K562 (cell line): Measurements from ENCODE around the gene CDCA7L. TPM values are rescaled to one million over a fixed set of nuclear protein-coding genes. Genes with fewer than 3 reads are reported as not detected.

Source experiments
- ATAC-seq: fragments of 200-7000 bp; cut with Tn5 transposase; 3 replicates; pipeline ENCODE4 v1.9.1; 2020; ENCODE audit warnings: moderate library complexity
- BruUV-seq: library from RNA; stranded (reverse); fragments of 400-500 nt; replicated peaks from 2 replicates; lab custom pipeline; 2021; lab: Mats Ljungman, UMichigan
- CTCF ChIA-PET: fragments of 300-600 bp; formaldehyde crosslinking; extraction: SDS; loops from one replicate; lab custom pipeline; 2021; ENCODE audit warnings: low intra/inter-chr PET ratio; lab: Yijun Ruan, JAX
- POLR2A ChIA-PET: fragments of 300-600, 350-650 bp; sonication (Branson Sonifier 250); formaldehyde crosslinking; extraction: SDS; loops from one replicate; lab custom pipeline; 2021; ENCODE audit warnings: antibody characterized with exemption, inconsistent platforms; lab: Yijun Ruan, JAX
- DNase-seq, 4 experiments: peaks; one replicate each; pipeline versions ENCODE4 v3.0.0 to v3.0.0-alpha.2; 2011 to 2018; ENCODE audit warnings: low spot score in 3 of 4, mixed read lengths in 3 of 4; ENCODE audit errors: extremely low read depth in 1 of 4
- FAIRE-seq: peaks from 2 replicates; lab custom pipeline; 2011; peaks lifted over from hg19 to GRCh38; lab: Jason Lieb, UNC
- H2AFZ ChIP-seq: 2 replicates; pipeline ENCODE4 v1.6.0; 2011; ENCODE audit warnings: low read depth, low read length, control low read depth, inconsistent platforms
- H3K27ac ChIP-seq: fragments of 200-600 bp; 3 replicates; pipeline ENCODE4 v1.8.0; 2011; ENCODE audit warnings: low read depth, mild to moderate bottlenecking, control low read depth, inconsistent platforms, low read length, moderate library complexity, mixed read lengths; ENCODE audit errors: extremely low read depth
- H3K27me3 ChIP-seq, 2 experiments: fragments of 300-600 bp in 1 of 2; 2 replicates in 1 of 2; 3 replicates in 1 of 2; pipeline versions ENCODE4 v1.6.0 to v1.8.0; 2011; ENCODE audit warnings: inconsistent platforms in 2 of 2, low read length in 2 of 2, mild to moderate bottlenecking in 1 of 2, mixed read lengths in 1 of 2, moderate library complexity in 1 of 2; ENCODE audit not compliant: control insufficient read depth in 2 of 2, insufficient read depth in 2 of 2
- H3K36me3 ChIP-seq: fragments of 300-600 bp; 3 replicates; pipeline ENCODE4 v1.8.0; 2011; ENCODE audit warnings: mild to moderate bottlenecking, low read length, inconsistent platforms; ENCODE audit not compliant: control insufficient read depth, insufficient read depth
- H3K4me1 ChIP-seq, 2 experiments: fragments of 200-600 bp in 1 of 2; replicated peaks in 1 of 2; 2 replicates in 1 of 2; 3 replicates in 1 of 2; pipeline versions ENCODE4 v1.5.1 to v1.8.0; 2011; ENCODE audit warnings: inconsistent platforms in 2 of 2, low read length in 2 of 2, mild to moderate bottlenecking in 1 of 2, mixed read lengths in 1 of 2, moderate library complexity in 1 of 2; ENCODE audit not compliant: control insufficient read depth in 2 of 2, insufficient read depth in 2 of 2
- H3K4me2 ChIP-seq: 2 replicates; pipeline ENCODE4 v1.6.1; 2011; ENCODE audit warnings: low read length, control low read depth, inconsistent platforms, mixed read lengths; ENCODE audit not compliant: insufficient read depth
- H3K4me3 ChIP-seq: fragments of 200-600 bp; sonication (generic), shearing (Covaris generic); 2 replicates; pipeline ENCODE4 v1.5.1; 2016; ENCODE audit warnings: control low read depth, inconsistent platforms
- H3K79me2 ChIP-seq: fragments of 200-600 bp; 3 replicates; pipeline ENCODE4 v1.8.0; 2011; ENCODE audit warnings: low read length, inconsistent platforms; ENCODE audit not compliant: control insufficient read depth, insufficient read depth
- H3K9ac ChIP-seq, 2 experiments: 2 replicates each; pipeline versions ENCODE4 v1.6.0 to v1.6.1; 2011; ENCODE audit warnings: low read depth in 2 of 2, low read length in 2 of 2, control low read depth in 1 of 2, inconsistent platforms in 1 of 2, mild to moderate bottlenecking in 1 of 2, mixed read lengths in 1 of 2; ENCODE audit not compliant: insufficient read depth in 1 of 2
- H3K9me1 ChIP-seq: one replicate; pipeline ENCODE4 v1.6.0; 2011; ENCODE audit warnings: inconsistent platforms, mild to moderate bottlenecking, low read length, moderate library complexity; ENCODE audit not compliant: control insufficient read depth, insufficient read depth
- H3K9me3 ChIP-seq: replicated peaks from 2 replicates; pipeline ENCODE4 v1.5.1; 2011; ENCODE audit warnings: low read depth, low read length, inconsistent platforms; ENCODE audit not compliant: control insufficient read depth, insufficient read depth
- H4K20me1 ChIP-seq: replicated peaks from 2 replicates; pipeline ENCODE4 v1.6.1; 2011; ENCODE audit warnings: low read length, inconsistent platforms, mixed read lengths; ENCODE audit not compliant: control insufficient read depth, insufficient read depth
- ASH1L ChIP-seq: fragments of 450-650 bp; IDR thresholded peaks from 2 replicates; pipeline ENCODE4 v1.6.1; 2018; ENCODE audit warnings: borderline replicate concordance, mild to moderate bottlenecking, low read depth; ENCODE audit not compliant: partially characterized antibody
- ESRRB ChIP-seq: fragments of 250-450 bp; sonication (Bioruptor Pico); IDR thresholded peaks from 2 replicates; pipeline ENCODE4 v1.5.0; 2020; ENCODE audit warnings: mild to moderate bottlenecking, moderate library complexity, borderline replicate concordance
- KAT8 ChIP-seq: fragments of 450-650 bp; IDR thresholded peaks from 2 replicates; pipeline ENCODE4 v1.6.1; 2016; ENCODE audit warnings: low read depth, mild to moderate bottlenecking
- MCM2 ChIP-seq: fragments of 450-650 bp; IDR thresholded peaks from 2 replicates; pipeline ENCODE4 v1.6.1; 2017; ENCODE audit warnings: low read depth, mild to moderate bottlenecking
- NCOA4 ChIP-seq: fragments of 450-650 bp; IDR thresholded peaks from 2 replicates; pipeline ENCODE4 v1.6.1; 2018; ENCODE audit warnings: mild to moderate bottlenecking; ENCODE audit not compliant: partially characterized antibody
- PATZ1 ChIP-seq: fragments of 250-450 bp; sonication (Bioruptor Pico); IDR thresholded peaks from 2 replicates; pipeline ENCODE4 v1.5.0; 2020; ENCODE audit warnings: mild to moderate bottlenecking, borderline replicate concordance
- POLR2G ChIP-seq: fragments of 200-400 bp; formaldehyde crosslinking; IDR thresholded peaks from 2 replicates; pipeline ENCODE4 v1.6.1; 2017; ENCODE audit warnings: low read depth, mild to moderate bottlenecking, antibody characterized with exemption, low read length, moderate library complexity
- PPARD ChIP-seq: fragments of 250-450 bp; sonication (Bioruptor Pico); IDR thresholded peaks from 2 replicates; pipeline ENCODE4 v1.8.0; 2022; ENCODE audit warnings: inconsistent platforms, mild to moderate bottlenecking, moderate library complexity
- PTTG1 ChIP-seq: fragments of 450-650 bp; IDR thresholded peaks from 2 replicates; pipeline ENCODE4 v1.6.1; 2016; ENCODE audit warnings: low read depth, mild to moderate bottlenecking, missing genetic modification characterization, missing compliant biosample characterization
- RBM39 ChIP-seq: fragments of 200-400 bp; formaldehyde crosslinking; optimal IDR thresholded peaks from 2 replicates; pipeline ENCODE3; 2018; ENCODE audit warnings: low read depth, low read length
- RUNX1 ChIP-seq: sonication (generic); IDR thresholded peaks from 2 replicates; pipeline ENCODE4 v1.6.1; 2016; ENCODE audit warnings: antibody characterized with exemption, low read depth
- SRSF1 ChIP-seq: fragments of 200-400 bp; formaldehyde crosslinking; IDR thresholded peaks from 2 replicates; pipeline ENCODE4 v1.6.1; 2017; ENCODE audit warnings: mild to moderate bottlenecking, low read depth, low read length, moderate library complexity
- THAP12 ChIP-seq: fragments of 250-450 bp; sonication (Bioruptor Pico); IDR thresholded peaks from 2 replicates; pipeline ENCODE4 v1.9.0; 2021; ENCODE audit warnings: mild to moderate bottlenecking, inconsistent platforms
- ZBTB9 ChIP-seq: fragments of 450-650 bp; formaldehyde crosslinking; IDR thresholded peaks from 2 replicates; pipeline ENCODE4 v1.4.0; 2020; ENCODE audit warnings: mild to moderate bottlenecking, moderate library complexity
- ZNF239 ChIP-seq: fragments of 250-450 bp; sonication (Bioruptor Pico); IDR thresholded peaks from 2 replicates; pipeline ENCODE4 v1.4.0; 2020; ENCODE audit warnings: mild to moderate bottlenecking
- ZNF274 ChIP-seq: IDR thresholded peaks from 2 replicates; pipeline ENCODE4 v1.6.1; 2011; ENCODE audit warnings: low read depth, mild to moderate bottlenecking, low read length, moderate library complexity, borderline replicate concordance
- ZNF589 ChIP-seq: fragments of 200-800 bp; sonication (Bioruptor generic); IDR thresholded peaks from 2 replicates; pipeline ENCODE4 v1.6.1; 2016; ENCODE audit warnings: low read depth, missing genetic modification characterization, missing compliant biosample characterization
- ZNF766 ChIP-seq: fragments of 200-800 bp; sonication (Bioruptor generic); conservative IDR thresholded peaks from 2 replicates; pipeline ENCODE4 v1.6.1; 2016; ENCODE audit warnings: missing genetic modification characterization, missing compliant biosample characterization
- WGBS: fragments of 100-300 bp; shearing (Covaris generic); methylation state at CpG from one replicate; pipeline ENCODE4 v1.1.6; 2016; ENCODE audit warnings: low coverage, mixed read lengths; ENCODE audit not compliant: insufficient coverage; ENCODE audit errors: missing lambda C conversion rate; 5-methylcytosine and 5-hydroxymethylcytosine counted together
- in situ Hi-C: fragments of 300-500 bp; cut with MboI; formaldehyde crosslinking; loops from 4 replicates; pipeline ENCODE4 v1.15.0; 2018; ENCODE audit warnings: inconsistent platforms, mixed read lengths
- intact Hi-C: fragments of 100-400 bp; cut with micrococcal nuclease; formaldehyde crosslinking; loops from 2 replicates; pipeline ENCODE4 v1.14.2; 2022
- polyA plus RNA-seq, 8 experiments: library from polyadenylated mRNA; depleted of rRNA in 4 of 8; stranded (reverse) in 5 of 8; unstranded in 3 of 8; fragments of >200 nt; fragmentation: Nextera tagmentation in 2 of 8; fragmentation: Illumina TruSeq in 1 of 8; extraction: Ambion mirVana in 2 of 8; extraction: Trizol in 1 of 8; gene quantifications; 2 replicates each; pipeline versions ENCODE4 v1.2.1 to v1.2.3, GENCODE V29; 2011 to 2014; ENCODE audit warnings: inconsistent platforms in 1 of 8, missing spikeins in 1 of 8
- total RNA-seq, 7 experiments: library from RNA; depleted of rRNA in 6 of 7; stranded (reverse); fragments of >200 nt in 6 of 7; fragmentation: Illumina TruSeq in 2 of 7; extraction: Trizol in 2 of 7; gene quantifications; 2 replicates each; pipeline versions ENCODE4 v1.2.1 to v1.2.3, GENCODE V29; 2011 to 2021; ENCODE audit warnings: low replicate concordance in 1 of 7

The CDCA7L gene
- total and polyA plus RNA-seq, 9 of the 15 experiments (the other 6 are each of a cell fraction or from before 2014, with no cell fraction given): 1.9 to 32.4 (median 3.1) TPM

GRCh38 chr7:21953781-21954180, 8.1 kb upstream of the CDCA7L start:
- TF ChIP-seq ZNF589 (CRISPR knock-in tag) (no peak), PATZ1 (no peak), ZNF239 (CRISPR knock-in tag) (no peak), POLR2G (no peak), SRSF1 (no peak), MCM2 (no peak), ZNF274 (no peak), PTTG1 (tag) (no peak), NCOA4 (no peak), PPARD (no peak), KAT8 (no peak), ZNF766 (CRISPR knock-in tag) (no peak), ESRRB (CRISPR knock-in tag) (no peak), ZBTB9 (CRISPR knock-in tag) (no peak), THAP12 (CRISPR knock-in tag) (no peak), ASH1L (no peak), RUNX1 (no peak), RBM39 (no peak)
- TF ChIP-seq, all 486 proteins: peak for 0
- ATAC-seq: no peak
- no TSS peak for BruUV-seq
- no peak overlapping the region for H2AFZ ChIP-seq
- no peak for DNase-seq
- H3K36me3 ChIP-seq: no peaks in the 10 kb centered on the region
- H3K9ac ChIP-seq: no peak overlapping the region
- no peaks in the 10 kb centered on the region for H3K9me3 ChIP-seq
- intact Hi-C loops (no loop called here), in situ Hi-C loops (no loop called here)
- ChIA-PET CTCF (no interaction called here), POLR2A (interaction anchor here (0.6 kb wide), 1 partner anchor 1709 kb away, joined by 3 read pairs; no protein-coding TSS in a partner anchor)
- no peak overlapping the region for H3K4me2 ChIP-seq
- FAIRE-seq: no peak
- no peaks in the 10 kb centered on the region for H3K79me2 ChIP-seq
- peaks cover 0 to 5% of the 10 kb centered on the region in 2 experiments; a peak in 2 of 5 replicates for H3K4me1 ChIP-seq
- H3K27me3 ChIP-seq: no peaks in the 10 kb centered on the region
- H3K4me3 ChIP-seq: no peak overlapping the region
- WGBS: 0% methylated on average over 3 of the region's 3 CpGs
- H4K20me1 ChIP-seq: no peaks in the 10 kb centered on the region
- no peaks in the 10 kb centered on the region for H3K9me1 ChIP-seq
- H3K27ac ChIP-seq: no peak overlapping the region
